Brain microvascular endothelial cell (primary cell): Measurements from ENCODE around the gene CASP3.

ENCODE experiments used
- DNase-seq: peaks from one replicate; pipeline ENCODE4 v3.0.0-alpha.2; 2020
- H3K27ac ChIP-seq: fragments of 250-450 bp; sonication (Bioruptor Pico); 2 replicates; pipeline ENCODE4 v1.5.1; 2020; ENCODE audit warnings: mild to moderate bottlenecking, moderate library complexity
- H3K27me3 ChIP-seq: fragments of 250-450 bp; sonication (Bioruptor Pico); replicated peaks from 2 replicates; pipeline ENCODE4 v1.5.1; 2020; ENCODE audit warnings: mild to moderate bottlenecking
- H3K36me3 ChIP-seq: fragments of 250-450 bp; sonication (Bioruptor Pico); replicated peaks from 2 replicates; pipeline ENCODE4 v1.5.1; 2020; ENCODE audit warnings: mild to moderate bottlenecking
- H3K4me3 ChIP-seq: 2 replicates; pipeline ENCODE4 v1.5.1; 2011; ENCODE audit warnings: low read depth, mild to moderate bottlenecking, control low read depth, low read length, moderate library complexity
- CTCF ChIP-seq: IDR thresholded peaks from 2 replicates; pipeline ENCODE4 v1.5.1; 2011; ENCODE audit warnings: low read depth, mild to moderate bottlenecking, moderate library complexity, low read length, control low read depth, inconsistent platforms; ENCODE audit errors: missing control alignments
- in situ Hi-C: cut with HindIII; loops from 2 replicates; pipeline ENCODE4 v1.10.0; 2017; ENCODE audit warnings: low sequenced_read_pairs, low pct_ligation_motif_present

CASP3 gene

GRCh38 chr4:184675821-184676492, 26.7 kb upstream of the CASP3 start:
- TF ChIP-seq CTCF, result no peak
- H3K4me3 ChIP-seq, result no peak overlapping the region
- no peak overlapping the region for H3K27ac ChIP-seq
- H3K36me3 ChIP-seq, result no peaks in the 10 kb centered on the region
- in situ Hi-C loops, result no loop called here
- no peaks in the 10 kb centered on the region for H3K27me3 ChIP-seq
- no peak for DNase-seq

- no peak overlapping the region for H3K27ac ChIP-seq
- H3K27me3 ChIP-seq, result no peaks in the 10 kb centered on the region
- no peaks in the 10 kb centered on the region for H3K36me3 ChIP-seq
- no peak for DNase-seq
- no peak for TF ChIP-seq CTCF
- H3K4me3 ChIP-seq, result no peak overlapping the region
- in situ Hi-C loops, result no loop called here
Observed at GRCh38 chr4:184675018-184675417, 25.8 kb upstream of the CASP3 start.

GRCh38 chr4:184674011-184674410, 24.8 kb upstream of the CASP3 start:
- H3K27ac ChIP-seq, result no peak overlapping the region
- TF ChIP-seq CTCF, result no peak
- no peaks in the 10 kb centered on the region for H3K36me3 ChIP-seq
- H3K27me3 ChIP-seq, result no peaks in the 10 kb centered on the region
- in situ Hi-C loops, result no loop called here
- no peak for DNase-seq
- H3K4me3 ChIP-seq, result no peak overlapping the region

GRCh38 chr4:184672741-184673140, 23.5 kb upstream of the CASP3 start:
- Histone ChIP-seq H3K27me3 (no peaks in the 10 kb centered on the region), H3K4me3 (no peak overlapping the region), H3K27ac (no peak overlapping the region), H3K36me3 (no peaks in the 10 kb centered on the region)
- DNase-seq, result no peak
- TF ChIP-seq CTCF, result no peak
- in situ Hi-C loops, result no loop called here

- Histone ChIP-seq H3K27ac (no peak overlapping the region), H3K27me3 (no peaks in the 10 kb centered on the region), H3K36me3 (no peaks in the 10 kb centered on the region), H3K4me3 (no peak overlapping the region)
- in situ Hi-C loops, result no loop called here
- no peak for DNase-seq
- no peak for TF ChIP-seq CTCF
Observed at GRCh38 chr4:184671101-184671500, 21.9 kb upstream of the CASP3 start.

- Histone ChIP-seq H3K27ac (no peak overlapping the region), H3K4me3 (no peak overlapping the region), H3K27me3 (no peaks in the 10 kb centered on the region), H3K36me3 (no peaks in the 10 kb centered on the region)
- in situ Hi-C loops, result no loop called here
- DNase-seq, result no peak
- TF ChIP-seq CTCF, result no peak
Observed at GRCh38 chr4:184669251-184669650, 20.0 kb upstream of the CASP3 start.
